WTC11 (cell line): Measurements from ENCODE around the gene PDHA1.

Source experiments
- PREB ChIP-seq: sonication (generic); formaldehyde crosslinking; IDR thresholded peaks from 2 replicates; pipeline ENCODE4 v1.8.1; 2022; ENCODE audit warnings: mild to moderate bottlenecking, missing genetic modification reagents, moderate library complexity, borderline replicate concordance
- USF1 ChIP-seq: sonication (generic); formaldehyde crosslinking; IDR thresholded peaks from 2 replicates; pipeline ENCODE4 v1.8.0; 2022; ENCODE audit warnings: mild to moderate bottlenecking, missing genetic modification reagents
- TF ChIP-seq, protein P1 (sequence below): sonication (generic); formaldehyde crosslinking; IDR thresholded peaks from 2 replicates; pipeline ENCODE4 v1.8.1; 2022; ENCODE audit warnings: low read depth, missing genetic modification reagents, borderline replicate concordance
- TF ChIP-seq, protein P2 (sequence below): fragments of 200-600 bp; IDR thresholded peaks from 2 replicates; pipeline ENCODE4 v1.8.0; 2022; ENCODE audit warnings: antibody characterized with exemption
- TF ChIP-seq, protein P3 (sequence below): sonication (generic); formaldehyde crosslinking; conservative IDR thresholded peaks from 2 replicates; pipeline ENCODE4 v1.8.1; 2022; ENCODE audit warnings: mild to moderate bottlenecking, missing genetic modification reagents

GRCh38 chrX:19388064-19388679 is 44.4 kb downstream of the PDHA1 start:
- TF ChIP-seq, protein P1, sequence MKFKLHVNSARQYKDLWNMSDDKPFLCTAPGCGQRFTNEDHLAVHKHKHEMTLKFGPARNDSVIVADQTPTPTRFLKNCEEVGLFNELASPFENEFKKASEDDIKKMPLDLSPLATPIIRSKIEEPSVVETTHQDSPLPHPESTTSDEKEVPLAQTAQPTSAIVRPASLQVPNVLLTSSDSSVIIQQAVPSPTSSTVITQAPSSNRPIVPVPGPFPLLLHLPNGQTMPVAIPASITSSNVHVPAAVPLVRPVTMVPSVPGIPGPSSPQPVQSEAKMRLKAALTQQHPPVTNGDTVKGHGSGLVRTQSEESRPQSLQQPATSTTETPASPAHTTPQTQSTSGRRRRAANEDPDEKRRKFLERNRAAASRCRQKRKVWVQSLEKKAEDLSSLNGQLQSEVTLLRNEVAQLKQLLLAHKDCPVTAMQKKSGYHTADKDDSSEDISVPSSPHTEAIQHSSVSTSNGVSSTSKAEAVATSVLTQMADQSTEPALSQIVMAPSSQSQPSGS (CRISPR knock-in tag): no peak
- TF ChIP-seq PREB (CRISPR knock-in tag): no peak
- TF ChIP-seq, protein P2, sequence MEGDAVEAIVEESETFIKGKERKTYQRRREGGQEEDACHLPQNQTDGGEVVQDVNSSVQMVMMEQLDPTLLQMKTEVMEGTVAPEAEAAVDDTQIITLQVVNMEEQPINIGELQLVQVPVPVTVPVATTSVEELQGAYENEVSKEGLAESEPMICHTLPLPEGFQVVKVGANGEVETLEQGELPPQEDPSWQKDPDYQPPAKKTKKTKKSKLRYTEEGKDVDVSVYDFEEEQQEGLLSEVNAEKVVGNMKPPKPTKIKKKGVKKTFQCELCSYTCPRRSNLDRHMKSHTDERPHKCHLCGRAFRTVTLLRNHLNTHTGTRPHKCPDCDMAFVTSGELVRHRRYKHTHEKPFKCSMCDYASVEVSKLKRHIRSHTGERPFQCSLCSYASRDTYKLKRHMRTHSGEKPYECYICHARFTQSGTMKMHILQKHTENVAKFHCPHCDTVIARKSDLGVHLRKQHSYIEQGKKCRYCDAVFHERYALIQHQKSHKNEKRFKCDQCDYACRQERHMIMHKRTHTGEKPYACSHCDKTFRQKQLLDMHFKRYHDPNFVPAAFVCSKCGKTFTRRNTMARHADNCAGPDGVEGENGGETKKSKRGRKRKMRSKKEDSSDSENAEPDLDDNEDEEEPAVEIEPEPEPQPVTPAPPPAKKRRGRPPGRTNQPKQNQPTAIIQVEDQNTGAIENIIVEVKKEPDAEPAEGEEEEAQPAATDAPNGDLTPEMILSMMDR: no peak
- TF ChIP-seq USF1 (CRISPR knock-in tag): no peak
- TF ChIP-seq, protein P3, sequence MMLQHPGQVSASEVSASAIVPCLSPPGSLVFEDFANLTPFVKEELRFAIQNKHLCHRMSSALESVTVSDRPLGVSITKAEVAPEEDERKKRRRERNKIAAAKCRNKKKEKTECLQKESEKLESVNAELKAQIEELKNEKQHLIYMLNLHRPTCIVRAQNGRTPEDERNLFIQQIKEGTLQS (CRISPR knock-in tag): no peak
